Activated T-helper 17 cell treated with anti-CD3 and anti-CD28 coated beads, Interleukin-2, amount 50 U/mL, for 72 hours (primary cell): ENCODE results near the gene ZC3H10. TPM values are rescaled to one million over a fixed set of nuclear protein-coding genes. Genes with fewer than 3 reads are reported as not detected.
A peak's percentile ranks its signal among the peaks of the same experiment; 100 is the strongest.

ENCODE experiments used
- ATAC-seq: fragments of 150-1000 bp; cut with Tn5 transposase; replicated peaks from 2 replicates; pipeline ENCODE4 v1.10.0; 2021; ENCODE audit warnings: mild to moderate bottlenecking, moderate library complexity
- H3K27ac Mint-ChIP-seq: one replicate; pipeline ENCODE4 v1.8.0; 2022; ENCODE audit warnings: mixed read lengths
- H3K27me3 Mint-ChIP-seq: one replicate; pipeline ENCODE4 v1.8.0; 2022; ENCODE audit warnings: mixed read lengths
- H3K36me3 Mint-ChIP-seq: one replicate; pipeline ENCODE4 v1.8.0; 2022; ENCODE audit warnings: low read depth, mild to moderate bottlenecking, mixed read lengths
- H3K4me1 Mint-ChIP-seq: one replicate; pipeline ENCODE4 v1.8.0; 2022; ENCODE audit warnings: mixed read lengths
- H3K4me3 Mint-ChIP-seq: one replicate; pipeline ENCODE4 v1.8.0; 2022; ENCODE audit warnings: mild to moderate bottlenecking, mixed read lengths
- H3K9me3 Mint-ChIP-seq: one replicate; pipeline ENCODE4 v1.8.0; 2022; ENCODE audit warnings: mixed read lengths
- total RNA-seq, 2 donors: library from RNA; stranded (reverse); gene quantifications; one replicate each; pipeline ENCODE4 v1.2.3, GENCODE V29; 2022

Gene ZC3H10
- total RNA-seq, 2 donors from 2014 or later: 7.8 to 8.0 TPM

DNA sequence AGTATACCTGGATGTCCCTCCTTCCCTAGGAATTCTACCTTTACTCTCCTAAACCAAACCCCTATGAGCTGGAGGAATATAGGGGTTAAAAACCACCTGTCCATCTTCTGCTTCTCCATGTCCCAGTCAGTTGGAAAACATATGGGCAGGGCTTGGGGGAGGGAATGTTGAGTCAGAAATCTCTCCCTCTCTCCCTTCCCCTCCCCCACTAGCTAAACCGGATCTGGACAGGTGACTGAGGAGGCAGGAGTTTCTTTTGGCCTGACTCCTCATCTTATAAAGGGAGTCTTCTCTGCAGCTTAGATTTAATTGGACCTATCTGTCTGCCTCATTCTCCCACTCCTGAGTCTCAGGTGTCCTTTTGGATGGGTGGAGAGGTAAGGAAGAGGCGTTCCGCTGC is 32.0 kb upstream of the ZC3H10 start:
- H3K36me3 Mint-ChIP-seq: no peaks in the 10 kb centered on the region
- no peak overlapping the region for H3K27ac Mint-ChIP-seq
- H3K4me3 Mint-ChIP-seq: no peak overlapping the region
- H3K4me1 Mint-ChIP-seq: no peaks in the 10 kb centered on the region
- no peaks in the 10 kb centered on the region for H3K9me3 Mint-ChIP-seq
- no peak for ATAC-seq
- peaks cover 1% of the 10 kb centered on the region for H3K27me3 Mint-ChIP-seq

- no peak for ATAC-seq
- Mint-ChIP-seq H3K27me3 (no peaks in the 10 kb centered on the region), H3K4me1 (no peaks in the 10 kb centered on the region), H3K36me3 (no peaks in the 10 kb centered on the region), H3K27ac (no peak overlapping the region), H3K4me3 (no peak overlapping the region), H3K9me3 (no peaks in the 10 kb centered on the region)
Observed at GRCh38 chr12:56086608-56087007, 31.5 kb upstream of the ZC3H10 start.

- H3K4me3 Mint-ChIP-seq: no peak overlapping the region
- H3K27ac Mint-ChIP-seq: no peak overlapping the region
- H3K4me1 Mint-ChIP-seq: no peaks in the 10 kb centered on the region
- no peaks in the 10 kb centered on the region for H3K27me3 Mint-ChIP-seq
- ATAC-seq: no peak
- no peaks in the 10 kb centered on the region for H3K9me3 Mint-ChIP-seq
- no peaks in the 10 kb centered on the region for H3K36me3 Mint-ChIP-seq
Observed at GRCh38 chr12:56087220-56087619, 30.8 kb upstream of the ZC3H10 start.

- Mint-ChIP-seq H3K27ac (no peak overlapping the region), H3K36me3 (no peaks in the 10 kb centered on the region), H3K4me3 (no peak overlapping the region), H3K9me3 (no peaks in the 10 kb centered on the region), H3K4me1 (peaks cover 14% of the 10 kb centered on the region), H3K27me3 (no peaks in the 10 kb centered on the region)
- ATAC-seq: no peak
Observed at GRCh38 chr12:56097738-56098137, 20.3 kb upstream of the ZC3H10 start.

GRCh38 chr12:56098592-56098991 is 19.5 kb upstream of the ZC3H10 start:
- Mint-ChIP-seq H3K36me3 (no peaks in the 10 kb centered on the region), H3K27ac (no peak overlapping the region), H3K4me1 (peaks cover 20% of the 10 kb centered on the region), H3K27me3 (no peaks in the 10 kb centered on the region), H3K9me3 (no peaks in the 10 kb centered on the region), H3K4me3 (no peak overlapping the region)
- ATAC-seq: no peak

DNA sequence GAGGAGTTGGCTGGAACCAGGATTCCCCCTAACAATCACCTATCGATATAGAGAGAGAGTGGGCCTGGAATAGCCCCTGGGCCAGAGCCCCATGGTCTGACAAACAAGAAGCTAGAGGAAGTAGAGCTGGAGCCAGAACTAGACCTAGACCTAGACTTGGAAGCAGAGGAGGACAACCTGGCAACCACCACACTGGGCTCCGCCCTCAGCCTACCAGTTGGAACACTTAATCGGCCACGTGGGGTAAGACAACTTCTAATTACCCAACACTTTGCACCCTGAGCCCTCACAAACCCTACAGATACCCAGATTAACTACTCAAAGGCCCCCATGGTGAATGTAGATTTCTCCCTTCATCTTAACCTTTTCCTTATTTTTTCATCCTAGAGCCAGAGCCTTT is 18.3 kb upstream of the ZC3H10 start:
- Mint-ChIP-seq H3K4me1 (peaks cover 20% of the 10 kb centered on the region), H3K27ac (no peak overlapping the region), H3K27me3 (no peaks in the 10 kb centered on the region), H3K36me3 (peaks cover 11% of the 10 kb centered on the region), H3K9me3 (no peaks in the 10 kb centered on the region), H3K4me3 (no peak overlapping the region)
- ATAC-seq: no peak

DNA sequence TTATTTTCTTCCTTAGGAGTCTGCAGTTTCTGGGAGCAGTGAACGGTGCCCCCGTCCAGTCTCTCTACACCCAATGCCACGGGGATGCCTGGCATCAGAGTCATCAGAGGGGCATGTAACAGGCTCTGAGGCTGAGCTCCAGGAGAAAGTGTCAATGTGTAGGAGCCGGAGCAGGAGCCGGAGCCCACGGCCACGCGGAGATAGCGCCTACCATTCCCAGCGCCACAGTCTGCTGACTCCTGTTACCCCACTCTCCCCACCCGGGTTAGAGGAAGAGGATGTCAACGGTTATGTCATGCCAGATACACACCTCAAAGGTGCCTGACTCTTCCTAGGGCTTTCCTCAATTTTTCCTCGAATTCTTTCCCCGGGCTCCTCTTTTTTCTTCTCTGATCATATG is 17.0 kb upstream of the ZC3H10 start:
- H3K36me3 Mint-ChIP-seq: peaks cover 24% of the 10 kb centered on the region
- no peak for ATAC-seq
- no peaks in the 10 kb centered on the region for H3K27me3 Mint-ChIP-seq
- H3K4me1 Mint-ChIP-seq: peaks cover 25% of the 10 kb centered on the region
- no peak overlapping the region for H3K4me3 Mint-ChIP-seq
- peak overlapping the region; percentile 95 for H3K27ac Mint-ChIP-seq
- H3K9me3 Mint-ChIP-seq: no peaks in the 10 kb centered on the region

DNA sequence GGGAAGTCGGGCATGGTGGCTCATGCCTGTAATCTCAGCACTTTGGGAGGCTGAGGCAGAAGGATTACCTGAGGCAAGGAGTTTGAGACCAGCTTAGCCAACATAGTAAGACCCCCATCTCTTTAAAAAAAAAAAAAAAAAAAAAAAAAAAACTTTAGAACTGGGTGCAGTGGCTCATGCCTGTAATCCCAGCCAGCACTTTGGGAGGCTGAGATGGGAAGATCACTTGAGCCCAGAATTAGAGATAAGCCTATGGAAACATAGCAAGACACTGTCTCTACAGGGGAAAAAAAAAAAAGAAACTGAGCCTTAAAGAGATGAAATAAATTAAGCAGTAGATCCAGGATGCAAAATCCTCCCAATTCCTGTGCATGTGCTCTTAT is 15.4 kb upstream of the ZC3H10 start:
- H3K36me3 Mint-ChIP-seq: peaks cover 40% of the 10 kb centered on the region
- H3K9me3 Mint-ChIP-seq: no peaks in the 10 kb centered on the region
- no peaks in the 10 kb centered on the region for H3K27me3 Mint-ChIP-seq
- H3K4me1 Mint-ChIP-seq: peaks cover 36% of the 10 kb centered on the region
- H3K27ac Mint-ChIP-seq: peak overlapping the region; percentile 95
- ATAC-seq: no peak
- peak overlapping the region; percentile 93 for H3K4me3 Mint-ChIP-seq

GRCh38 chr12:56103066-56103711 is 14.9 kb upstream of the ZC3H10 start:
- Mint-ChIP-seq H3K4me3 (peak overlapping the region; percentile 93), H3K9me3 (no peaks in the 10 kb centered on the region), H3K4me1 (peaks cover 36% of the 10 kb centered on the region), H3K27me3 (no peaks in the 10 kb centered on the region), H3K27ac (peak overlapping the region; percentile 95), H3K36me3 (peaks cover 45% of the 10 kb centered on the region)
- peak; percentile 11 for ATAC-seq

DNA sequence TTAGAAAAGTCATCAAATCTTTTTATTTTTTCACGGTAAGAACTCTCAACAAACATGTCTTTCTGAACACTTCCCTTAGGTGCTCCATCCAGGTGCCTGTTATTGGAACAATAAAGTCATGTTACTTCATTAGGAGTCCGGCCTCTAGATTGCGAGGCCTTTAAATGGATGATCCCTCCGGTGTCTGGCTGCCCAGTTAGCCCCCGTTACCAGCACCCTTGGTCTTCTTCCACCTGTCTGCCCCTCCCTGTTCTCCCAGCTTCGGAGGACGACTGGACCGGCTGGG is 14.3 kb upstream of the ZC3H10 start:
- no peak for ATAC-seq
- peak overlapping the region; percentile 93 for H3K4me3 Mint-ChIP-seq
- no peaks in the 10 kb centered on the region for H3K9me3 Mint-ChIP-seq
- H3K36me3 Mint-ChIP-seq: peaks cover 51% of the 10 kb centered on the region
- peak overlapping the region; percentile 95 for H3K27ac Mint-ChIP-seq
- H3K4me1 Mint-ChIP-seq: peaks cover 36% of the 10 kb centered on the region
- no peaks in the 10 kb centered on the region for H3K27me3 Mint-ChIP-seq

GRCh38 chr12:56104109-56104814 is 13.8 kb upstream of the ZC3H10 start, which contains the start of gene PA2G4:
Gene PA2G4 (plus strand): TSS chr12:56104559. CDS start chr12:56104738, 179 bp downstream.
- Mint-ChIP-seq H3K9me3 (no peaks in the 10 kb centered on the region), H3K36me3 (peaks cover 56% of the 10 kb centered on the region), H3K4me1 (peaks cover 36% of the 10 kb centered on the region), H3K4me3 (peak within 1 kb of the TSS; percentile 93), H3K27me3 (no peaks in the 10 kb centered on the region), H3K27ac (peak within 1 kb of the TSS; percentile 95)
- ATAC-seq: peak; percentile 94

GRCh38 chr12:56104815-56105608 is 13.1 kb upstream of the ZC3H10 start:
- no peaks in the 10 kb centered on the region for H3K9me3 Mint-ChIP-seq
- H3K4me3 Mint-ChIP-seq: peak overlapping the region; percentile 93
- no peak for ATAC-seq
- peak overlapping the region; percentile 95 for H3K27ac Mint-ChIP-seq
- no peaks in the 10 kb centered on the region for H3K27me3 Mint-ChIP-seq
- H3K4me1 Mint-ChIP-seq: peaks cover 36% of the 10 kb centered on the region
- peaks cover 63% of the 10 kb centered on the region for H3K36me3 Mint-ChIP-seq

DNA sequence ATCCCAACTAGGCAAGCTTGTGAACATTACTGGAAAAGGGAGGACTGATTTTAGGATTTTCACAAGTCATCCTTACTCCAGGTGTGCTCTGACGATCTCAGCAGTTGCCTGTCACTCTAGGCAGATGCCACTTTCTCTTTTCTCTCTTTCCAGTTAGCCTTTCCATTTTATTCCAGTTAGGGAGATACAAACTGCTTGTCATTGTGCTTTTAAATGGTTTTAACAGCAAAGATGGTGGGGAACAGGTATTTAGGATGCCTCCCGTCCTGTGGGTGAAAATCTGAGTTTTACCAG is 12.5 kb upstream of the ZC3H10 start:
- H3K4me1 Mint-ChIP-seq: peaks cover 36% of the 10 kb centered on the region
- H3K36me3 Mint-ChIP-seq: peaks cover 69% of the 10 kb centered on the region
- H3K27me3 Mint-ChIP-seq: no peaks in the 10 kb centered on the region
- no peaks in the 10 kb centered on the region for H3K9me3 Mint-ChIP-seq
- peak overlapping the region; percentile 95 for H3K27ac Mint-ChIP-seq
- H3K4me3 Mint-ChIP-seq: peak overlapping the region; percentile 93
- ATAC-seq: no peak

DNA sequence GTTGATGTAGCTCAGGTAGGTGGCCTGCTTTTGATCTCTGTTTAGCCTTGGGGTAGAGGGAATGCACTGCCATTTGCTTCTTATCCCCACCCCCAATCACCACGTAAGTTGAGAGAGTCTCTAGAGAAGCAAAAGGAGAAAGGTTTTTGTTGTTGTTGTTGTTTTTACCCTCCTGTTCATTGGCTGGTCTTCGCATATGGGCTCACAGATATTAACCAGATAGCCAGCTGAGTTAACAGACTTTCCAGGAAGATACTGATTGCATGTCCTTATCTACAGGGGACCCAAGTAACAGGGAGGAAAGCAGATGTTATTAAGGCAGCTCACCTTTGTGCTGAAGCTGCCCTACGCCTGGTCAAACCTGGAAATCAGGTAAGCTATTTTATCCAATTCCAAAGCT is 10.8 kb upstream of the ZC3H10 start:
- peak overlapping the region; percentile 93 for H3K4me3 Mint-ChIP-seq
- H3K27me3 Mint-ChIP-seq: no peaks in the 10 kb centered on the region
- peaks cover 27% of the 10 kb centered on the region for H3K4me1 Mint-ChIP-seq
- peak overlapping the region; percentile 95 for H3K27ac Mint-ChIP-seq
- peaks cover 86% of the 10 kb centered on the region for H3K36me3 Mint-ChIP-seq
- ATAC-seq: no peak
- no peaks in the 10 kb centered on the region for H3K9me3 Mint-ChIP-seq

- no peak for ATAC-seq
- Mint-ChIP-seq H3K9me3 (no peaks in the 10 kb centered on the region), H3K4me3 (no peak overlapping the region), H3K4me1 (peaks cover 13% of the 10 kb centered on the region), H3K36me3 (peaks cover 89% of the 10 kb centered on the region), H3K27ac (no peak overlapping the region), H3K27me3 (no peaks in the 10 kb centered on the region)
Observed at GRCh38 chr12:56110571-56110970, 7.5 kb upstream of the ZC3H10 start.
